ENCODE results near the gene ELP1. TPM values are rescaled to one million over a fixed set of nuclear protein-coding genes. Genes with fewer than 3 reads are reported as not detected.

Gene ELP1
- total RNA-seq, 4 donors from 2014 or later = 15.0 to 20.9 (median 20.6) TPM

DNA sequence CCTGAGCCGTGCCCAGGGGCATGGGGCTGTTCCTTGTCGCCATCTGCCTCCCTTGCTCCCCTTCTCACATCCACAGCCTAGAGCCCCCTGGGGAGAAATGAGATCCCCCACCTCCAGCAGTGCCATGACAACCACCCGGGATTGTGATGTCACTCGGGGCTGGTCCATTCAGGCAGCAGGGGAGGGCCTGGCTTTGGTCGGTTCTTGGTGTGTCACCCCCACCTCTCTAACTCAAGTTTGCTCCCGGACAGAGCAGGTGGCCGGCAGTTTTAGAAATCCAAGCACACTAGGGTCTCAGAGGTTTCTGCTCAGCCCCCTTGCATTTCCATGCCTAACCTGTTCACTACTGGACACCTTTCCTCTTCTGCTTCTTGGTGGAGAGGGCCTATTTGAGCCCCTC, 78.0 kb downstream of the ELP1 start, which contains the start of gene ACTL7B:
Gene ACTL7B (minus strand): TSS at position 99 of the 400 bp plus-strand sequence. CDS start 56 bp downstream, at position 43.
- TF ChIP-seq, protein P1, sequence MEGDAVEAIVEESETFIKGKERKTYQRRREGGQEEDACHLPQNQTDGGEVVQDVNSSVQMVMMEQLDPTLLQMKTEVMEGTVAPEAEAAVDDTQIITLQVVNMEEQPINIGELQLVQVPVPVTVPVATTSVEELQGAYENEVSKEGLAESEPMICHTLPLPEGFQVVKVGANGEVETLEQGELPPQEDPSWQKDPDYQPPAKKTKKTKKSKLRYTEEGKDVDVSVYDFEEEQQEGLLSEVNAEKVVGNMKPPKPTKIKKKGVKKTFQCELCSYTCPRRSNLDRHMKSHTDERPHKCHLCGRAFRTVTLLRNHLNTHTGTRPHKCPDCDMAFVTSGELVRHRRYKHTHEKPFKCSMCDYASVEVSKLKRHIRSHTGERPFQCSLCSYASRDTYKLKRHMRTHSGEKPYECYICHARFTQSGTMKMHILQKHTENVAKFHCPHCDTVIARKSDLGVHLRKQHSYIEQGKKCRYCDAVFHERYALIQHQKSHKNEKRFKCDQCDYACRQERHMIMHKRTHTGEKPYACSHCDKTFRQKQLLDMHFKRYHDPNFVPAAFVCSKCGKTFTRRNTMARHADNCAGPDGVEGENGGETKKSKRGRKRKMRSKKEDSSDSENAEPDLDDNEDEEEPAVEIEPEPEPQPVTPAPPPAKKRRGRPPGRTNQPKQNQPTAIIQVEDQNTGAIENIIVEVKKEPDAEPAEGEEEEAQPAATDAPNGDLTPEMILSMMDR (IDR thresholded peaks at IDR 0.05; ENCODE audit: low read depth) = no peak

GRCh38 chr9:108855529-108855886, 78.4 kb downstream of the ELP1 start:
- TF ChIP-seq, protein P1 (IDR thresholded peaks at IDR 0.05; ENCODE audit: low read depth) = no peak

DNA sequence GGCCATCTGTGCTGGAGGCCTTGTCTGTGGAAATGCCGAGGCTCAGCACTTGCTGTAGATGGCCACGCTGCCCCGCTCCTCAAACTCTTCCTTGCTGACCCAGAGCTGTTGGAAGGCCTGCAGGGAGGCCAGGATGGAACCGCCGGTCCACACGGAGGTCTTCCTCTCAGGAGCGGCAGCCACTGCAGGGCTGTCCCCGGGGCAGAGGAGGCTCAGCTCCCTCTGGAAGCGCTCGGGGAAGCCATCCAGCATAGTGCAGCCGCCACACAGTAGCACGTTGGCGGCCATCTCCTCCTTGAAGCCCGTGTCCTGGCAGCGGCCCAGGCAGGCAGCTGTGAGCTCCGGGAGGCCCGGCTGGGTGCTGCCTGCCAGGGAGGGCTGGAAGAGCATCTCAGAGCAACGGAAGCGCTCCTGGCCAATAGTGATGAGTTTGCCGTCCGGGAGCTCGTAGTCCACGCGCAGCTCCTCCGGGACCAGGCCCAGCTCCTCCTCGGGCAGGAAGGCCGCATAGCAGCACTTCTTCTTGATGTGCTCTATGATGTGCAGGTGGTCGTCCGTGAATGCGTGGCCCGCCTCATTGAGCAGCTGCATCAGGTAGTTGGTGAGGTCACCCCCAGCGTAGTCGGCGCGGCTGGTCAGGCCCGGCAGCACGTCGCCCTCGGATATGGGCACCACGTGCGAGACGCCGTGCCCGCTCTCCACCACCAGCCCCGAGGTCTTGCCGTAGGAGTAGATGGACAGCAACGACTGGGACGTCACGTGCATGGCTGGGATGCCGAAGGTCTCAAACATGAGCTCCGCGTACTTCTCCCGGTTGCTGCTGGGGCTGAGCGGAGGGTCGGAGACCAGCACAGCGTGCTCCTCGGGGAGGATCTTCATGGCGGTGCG, 79.0 kb downstream of the ELP1 start:
- TF ChIP-seq, protein P1 (IDR thresholded peaks at IDR 0.05; ENCODE audit: low read depth) = no peak

DNA sequence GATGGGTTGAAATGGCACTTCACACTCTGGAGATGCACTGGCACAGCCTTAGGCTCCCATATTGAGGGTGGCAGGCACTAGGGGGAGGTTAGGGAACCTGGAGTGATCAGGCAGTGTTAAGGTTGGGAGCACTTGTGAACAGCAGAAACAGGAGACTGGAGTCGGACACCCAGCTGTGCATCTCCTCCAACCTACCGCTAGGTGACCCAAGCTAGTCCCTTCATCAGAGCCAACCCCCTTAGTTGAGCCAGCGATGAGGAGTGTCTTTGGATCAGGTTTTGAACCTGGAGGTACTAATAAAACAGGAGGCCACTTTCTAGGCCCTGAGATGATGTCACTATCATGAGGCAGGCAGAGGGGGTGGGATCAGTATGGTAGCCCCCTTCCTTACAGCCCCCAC, 79.8 kb downstream of the ELP1 start:
- TF ChIP-seq, protein P1 (IDR thresholded peaks at IDR 0.05; ENCODE audit: low read depth) = no peak

DNA sequence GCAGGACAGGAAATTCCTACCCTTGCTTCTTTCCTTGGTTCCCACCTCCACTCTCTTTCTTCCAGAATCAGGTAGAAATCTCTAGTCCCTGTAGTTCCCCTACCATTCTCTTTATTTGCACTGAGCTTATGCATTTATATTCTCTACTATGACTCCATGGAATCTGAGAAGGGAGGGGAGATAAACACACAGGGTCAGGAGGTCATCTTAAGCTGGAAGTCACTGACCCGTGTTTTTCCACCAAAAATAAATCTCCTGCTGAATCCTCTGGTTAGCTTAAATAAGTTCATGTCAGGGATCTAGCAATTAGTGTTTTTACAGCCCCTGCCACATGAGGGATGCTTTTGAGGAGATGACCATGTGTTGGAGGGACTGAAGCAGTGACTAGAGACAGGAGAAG, 81.8 kb downstream of the ELP1 start:
- TF ChIP-seq, protein P1 (IDR thresholded peaks at IDR 0.05; ENCODE audit: low read depth) = no peak

DNA sequence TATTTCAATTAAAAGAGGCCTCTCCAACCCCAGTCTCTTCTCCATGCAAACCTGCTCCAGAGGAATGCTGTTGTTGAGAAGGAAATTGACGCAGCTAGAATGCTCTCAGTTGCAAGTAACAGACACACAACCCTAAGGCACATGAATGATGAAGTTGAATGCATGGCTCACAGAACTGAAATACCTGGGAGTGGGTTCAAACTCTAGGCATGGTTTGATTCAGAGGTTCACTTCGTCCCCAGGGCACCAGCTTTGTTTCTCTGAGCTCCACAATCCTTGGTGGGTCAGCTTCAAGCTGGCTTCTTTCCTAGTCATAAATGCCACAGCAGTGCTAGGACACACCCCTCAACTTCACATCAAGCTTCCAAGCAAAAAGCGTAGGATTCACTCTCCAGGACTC, 82.8 kb downstream of the ELP1 start:
- TF ChIP-seq, protein P1 (IDR thresholded peaks at IDR 0.05; ENCODE audit: low read depth) = no peak

DNA sequence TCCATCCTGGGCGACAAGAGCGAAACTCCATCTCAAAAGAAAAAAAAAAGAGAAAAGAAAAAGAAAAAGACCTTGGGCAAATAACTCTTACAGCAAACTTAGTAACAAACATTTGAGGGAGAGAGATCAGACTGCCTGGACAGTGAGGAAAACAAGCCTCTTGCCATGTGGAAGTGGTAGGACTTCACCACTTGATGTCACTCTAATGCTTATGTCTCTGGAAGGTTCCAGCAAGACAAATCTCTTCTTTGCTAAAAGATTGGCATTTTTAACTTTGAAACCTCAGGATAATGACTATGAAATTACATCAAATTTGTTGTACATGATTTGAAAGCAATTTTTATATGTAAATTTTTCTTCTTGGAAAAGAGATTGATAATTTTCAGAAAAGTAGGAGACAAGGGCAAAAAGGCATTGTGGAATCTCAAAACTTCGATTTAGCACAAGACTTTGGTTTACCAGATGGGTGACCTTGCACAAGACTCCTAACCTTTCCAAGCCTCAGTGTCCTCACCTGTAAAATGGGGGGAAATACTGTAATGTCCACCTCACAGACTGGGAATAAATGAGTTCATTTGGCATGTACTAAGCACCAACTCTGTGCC, 83.5 kb downstream of the ELP1 start:
- TF ChIP-seq, protein P1 (IDR thresholded peaks at IDR 0.05; ENCODE audit: low read depth) = no peak

Data from subcutaneous adipose tissue (tissue), 4 donors.